Astrocyte of the cerebellum (primary cell): ENCODE data around the gene EIF4E3.

Experiments used
- DNase-seq: peaks from one replicate; pipeline ENCODE4 v3.0.0-alpha.2; 2011; ENCODE audit warnings: low read depth
- H3K4me3 ChIP-seq: 2 replicates; pipeline ENCODE4 v1.5.1; 2011; ENCODE audit warnings: mild to moderate bottlenecking, low read depth, low read length, moderate library complexity
- in situ Hi-C: cut with HindIII; loops from 2 replicates; pipeline ENCODE4 v1.10.0; 2017; ENCODE audit warnings: low sequenced_read_pairs
- TF ChIP-seq, protein P1 (sequence below): IDR thresholded peaks from 2 replicates; pipeline ENCODE4 v1.5.1; 2012; ENCODE audit warnings: low read length, low read depth, moderate library complexity, mild to moderate bottlenecking; ENCODE audit errors: missing control alignments

The EIF4E3 gene

GRCh38 chr3:71659864-71660591 lies 65.2 kb downstream of the EIF4E3 start:
- in situ Hi-C loops = no loop called here
- no peak for DNase-seq
- TF ChIP-seq, protein P1, sequence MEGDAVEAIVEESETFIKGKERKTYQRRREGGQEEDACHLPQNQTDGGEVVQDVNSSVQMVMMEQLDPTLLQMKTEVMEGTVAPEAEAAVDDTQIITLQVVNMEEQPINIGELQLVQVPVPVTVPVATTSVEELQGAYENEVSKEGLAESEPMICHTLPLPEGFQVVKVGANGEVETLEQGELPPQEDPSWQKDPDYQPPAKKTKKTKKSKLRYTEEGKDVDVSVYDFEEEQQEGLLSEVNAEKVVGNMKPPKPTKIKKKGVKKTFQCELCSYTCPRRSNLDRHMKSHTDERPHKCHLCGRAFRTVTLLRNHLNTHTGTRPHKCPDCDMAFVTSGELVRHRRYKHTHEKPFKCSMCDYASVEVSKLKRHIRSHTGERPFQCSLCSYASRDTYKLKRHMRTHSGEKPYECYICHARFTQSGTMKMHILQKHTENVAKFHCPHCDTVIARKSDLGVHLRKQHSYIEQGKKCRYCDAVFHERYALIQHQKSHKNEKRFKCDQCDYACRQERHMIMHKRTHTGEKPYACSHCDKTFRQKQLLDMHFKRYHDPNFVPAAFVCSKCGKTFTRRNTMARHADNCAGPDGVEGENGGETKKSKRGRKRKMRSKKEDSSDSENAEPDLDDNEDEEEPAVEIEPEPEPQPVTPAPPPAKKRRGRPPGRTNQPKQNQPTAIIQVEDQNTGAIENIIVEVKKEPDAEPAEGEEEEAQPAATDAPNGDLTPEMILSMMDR = no peak
- H3K4me3 ChIP-seq = no peak overlapping the region

GRCh38 chr3:71657831-71658530 lies 67.2 kb downstream of the EIF4E3 start:
- TF ChIP-seq, protein P1 = no peak
- peak; percentile 44 for DNase-seq
- H3K4me3 ChIP-seq = no peak overlapping the region
- in situ Hi-C loops = no loop called here

DNA sequence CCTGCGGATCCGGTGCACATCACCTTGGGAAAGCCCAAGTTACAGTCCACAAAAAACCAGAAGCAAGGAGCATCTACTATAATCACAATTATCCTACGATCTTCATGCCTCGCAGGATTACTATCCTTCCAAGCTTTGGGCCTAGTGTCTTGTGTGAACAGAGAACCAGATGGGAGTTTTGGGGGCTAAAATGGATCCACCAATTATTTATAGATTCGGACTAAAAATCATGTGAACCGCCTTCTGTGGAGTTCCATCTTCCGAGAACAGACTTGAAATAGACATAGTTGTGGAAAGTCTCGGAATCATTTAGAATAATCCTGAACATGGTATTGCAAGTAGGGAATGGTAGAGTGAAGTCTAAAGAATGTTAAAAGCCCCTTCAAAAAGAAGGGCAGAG lies 70.1 kb downstream of the EIF4E3 start:
- in situ Hi-C loops = no loop called here
- H3K4me3 ChIP-seq = no peak overlapping the region
- TF ChIP-seq, protein P1 = no peak
- no peak for DNase-seq

DNA sequence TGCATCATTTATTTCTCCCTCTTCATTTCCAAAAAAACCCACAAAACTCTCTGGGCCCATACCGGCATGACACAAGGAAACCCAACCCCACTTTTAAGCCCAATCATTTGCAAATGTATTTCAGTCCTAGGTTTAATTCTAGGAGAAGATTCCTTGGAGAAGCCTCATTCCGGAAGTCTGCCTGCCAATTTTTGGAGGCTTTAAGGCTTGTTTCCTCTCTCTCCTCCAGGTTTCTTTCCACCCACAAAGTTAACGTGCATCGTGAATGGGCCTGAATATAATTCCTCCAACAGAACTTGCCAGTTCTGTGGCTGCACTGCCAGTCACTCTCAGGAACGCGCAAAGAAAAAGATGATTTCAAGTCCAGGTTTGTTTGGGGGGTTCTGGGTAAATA lies 71.8 kb downstream of the EIF4E3 start:
- TF ChIP-seq, protein P1 = no peak
- in situ Hi-C loops = no loop called here
- no peak overlapping the region for H3K4me3 ChIP-seq
- DNase-seq = no peak

GRCh38 chr3:71652781-71653413 lies 72.3 kb downstream of the EIF4E3 start:
- TF ChIP-seq, protein P1 = peak; percentile 41
- in situ Hi-C loops = no loop called here
- DNase-seq = peak; percentile 29
- H3K4me3 ChIP-seq = no peak overlapping the region

DNA sequence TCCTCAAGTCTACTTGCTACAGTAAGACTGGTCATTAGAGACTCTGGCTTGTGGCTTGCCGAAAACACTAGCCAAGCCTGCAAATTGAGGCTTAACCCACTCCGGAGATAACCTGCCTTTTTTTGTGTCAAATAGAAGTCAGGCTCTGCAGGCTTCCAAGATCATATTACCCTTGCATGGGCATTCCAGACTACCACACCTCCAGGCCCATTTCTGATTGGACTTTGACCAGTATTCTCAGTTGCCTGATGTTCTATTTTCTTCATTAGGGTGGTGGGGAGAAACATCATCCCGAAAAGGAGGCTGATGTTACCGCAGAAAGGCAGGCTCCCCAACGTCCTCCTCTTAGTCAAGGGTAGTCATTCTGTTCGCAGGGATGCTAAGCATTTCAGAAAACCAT lies 73.6 kb downstream of the EIF4E3 start:
- in situ Hi-C loops = no loop called here
- H3K4me3 ChIP-seq = no peak overlapping the region
- no peak for DNase-seq
- TF ChIP-seq, protein P1 = no peak
